Measurements from ENCODE around the gene TCFL5. TPM values are rescaled to one million over a fixed set of nuclear protein-coding genes. Genes with fewer than 3 reads are reported as not detected.

TCFL5 gene
- total RNA-seq, 3 donors from 2014 or later = 4.4 to 4.9 (median 4.5) TPM

GRCh38 chr20:62816884-62817873 is 44.4 kb downstream of the TCFL5 start, which contains the start of gene COL9A3:
Gene COL9A3, plus strand, starts transcription at chr20:62817050. Its CDS starts 15 bp downstream, at chr20:62817065.
- H3K9me3 Mint-ChIP-seq = no peaks in the 10 kb centered on the region
- H3K27me3 Mint-ChIP-seq (ENCODE audit: low read depth) = peaks cover 31% of the 10 kb centered on the region
- peak within 1 kb of the TSS; percentile 54 for H3K4me3 Mint-ChIP-seq
- no peak for DNase-seq
- H3K4me1 Mint-ChIP-seq (ENCODE audit: low read depth) = peaks cover 7% of the 10 kb centered on the region
- peaks cover 2% of the 10 kb centered on the region for H3K36me3 Mint-ChIP-seq (ENCODE audit: insufficient read depth)
- peak; percentile 45 to 51 for ATAC-seq

DNA sequence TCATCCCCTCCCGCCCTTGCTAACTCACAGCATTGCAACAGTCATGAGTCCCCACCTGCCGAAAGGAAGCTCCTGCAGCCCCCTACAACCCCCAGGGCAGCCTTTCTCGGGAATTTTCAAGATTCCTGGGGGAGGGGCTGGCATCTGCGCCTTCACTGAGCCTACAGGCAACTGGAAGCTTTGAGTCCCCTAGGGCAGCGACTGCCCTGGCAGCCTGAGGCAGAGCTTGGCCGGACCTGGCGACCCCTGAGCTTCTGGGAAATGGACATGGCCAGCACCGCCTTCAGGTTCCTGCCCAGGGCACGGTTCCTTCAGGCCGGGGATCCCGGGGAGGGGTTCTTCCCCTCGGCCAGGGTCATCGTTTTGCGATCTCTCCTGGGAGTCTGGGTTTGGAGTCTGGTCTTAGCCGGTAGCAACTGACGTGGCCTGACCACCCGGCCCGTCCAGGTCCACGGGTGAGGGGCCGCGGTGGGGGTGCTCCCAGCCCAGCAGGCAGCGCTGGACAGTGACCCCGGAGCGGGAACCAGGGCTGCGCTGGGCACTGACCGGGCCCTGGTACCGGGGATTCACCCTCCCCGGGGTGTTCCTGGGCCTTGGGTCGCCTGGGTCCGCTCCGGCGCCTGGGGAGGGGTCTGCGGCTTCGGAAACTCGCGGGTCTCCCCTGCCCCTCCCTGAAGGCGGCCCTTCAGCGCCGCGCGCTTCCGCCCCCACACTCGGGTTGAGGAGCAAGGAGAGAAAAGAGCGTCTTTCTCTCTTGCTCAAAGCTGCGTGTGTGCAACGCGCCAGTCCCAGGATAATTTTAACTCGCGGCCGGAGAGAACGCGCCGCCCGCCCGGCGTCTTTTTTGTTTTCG is 45.4 kb downstream of the TCFL5 start:
- peaks cover 7% of the 10 kb centered on the region for H3K4me1 Mint-ChIP-seq (ENCODE audit: low read depth)
- DNase-seq = no peak

DNA sequence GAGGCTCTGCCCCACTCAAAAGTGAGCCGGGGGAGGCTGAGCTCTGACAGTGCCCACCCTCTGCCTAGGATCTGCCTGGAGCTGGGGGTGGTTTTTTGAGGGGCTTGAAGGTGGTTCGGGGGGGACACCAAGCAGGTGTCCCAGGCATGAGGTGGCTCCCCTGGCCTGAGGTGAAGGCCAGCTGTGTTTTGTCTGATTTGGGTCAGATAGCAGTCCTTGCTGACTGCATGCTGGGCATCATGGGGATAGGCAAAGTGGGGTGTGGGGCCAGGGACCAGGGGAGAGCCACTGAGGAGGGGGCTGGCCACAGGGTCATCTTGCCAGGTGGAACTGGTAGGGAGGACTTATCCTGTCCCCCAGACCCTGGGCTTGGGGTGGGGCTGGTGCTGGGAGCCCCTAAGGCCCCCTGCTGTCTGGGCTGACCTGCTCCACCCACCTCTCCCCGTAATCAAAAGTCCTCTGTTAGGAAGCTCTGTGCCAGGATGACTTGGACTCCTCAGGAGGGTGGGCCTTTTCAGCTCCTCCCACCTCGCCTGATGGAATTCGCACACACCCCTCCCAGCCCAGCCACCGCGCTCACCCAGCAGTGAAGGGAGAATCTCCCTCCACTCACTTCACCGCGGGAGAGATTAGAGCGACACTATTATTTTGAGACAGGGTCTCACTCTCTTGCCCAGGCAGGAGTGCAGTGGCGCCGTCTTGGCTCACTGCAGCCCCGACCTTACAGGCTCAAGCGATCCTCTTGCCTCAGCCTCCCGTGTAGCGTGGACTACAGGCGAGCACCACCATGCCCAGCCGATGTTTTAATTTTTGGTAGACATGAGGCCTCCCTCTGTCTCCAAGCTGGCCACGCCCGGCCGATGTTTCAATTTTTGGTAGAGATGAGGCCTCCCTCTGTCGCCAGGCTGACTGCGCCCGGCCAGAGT is 46.3 kb downstream of the TCFL5 start:
- Mint-ChIP-seq H3K4me1 (ENCODE audit: low read depth) (peaks cover 7% of the 10 kb centered on the region), H3K36me3 (ENCODE audit: insufficient read depth) (peaks cover 5% of the 10 kb centered on the region), H3K9me3 (no peaks in the 10 kb centered on the region), H3K27me3 (ENCODE audit: low read depth) (peaks cover 31% of the 10 kb centered on the region), H3K4me3 (no peak overlapping the region)
- DNase-seq = no peak
- ATAC-seq = peak in 1 of 2 donors; percentile 24

More for the DNA sequence above, 45.4 kb downstream of the TCFL5 start:
- peak overlapping the region; percentile 54 for H3K4me3 Mint-ChIP-seq
- peak; percentile 39 to 45 for ATAC-seq
- H3K9me3 Mint-ChIP-seq = no peaks in the 10 kb centered on the region
- H3K27me3 Mint-ChIP-seq (ENCODE audit: low read depth) = peaks cover 31% of the 10 kb centered on the region
- peaks cover 5% of the 10 kb centered on the region for H3K36me3 Mint-ChIP-seq (ENCODE audit: insufficient read depth)

GRCh38 chr20:62814709-62815065 is 46.9 kb downstream of the TCFL5 start:
- DNase-seq (no peak), ATAC-seq (no peak)
- H3K4me3 Mint-ChIP-seq = no peak overlapping the region
- no peaks in the 10 kb centered on the region for H3K9me3 Mint-ChIP-seq
- H3K4me1 Mint-ChIP-seq (ENCODE audit: low read depth) = peaks cover 7% of the 10 kb centered on the region
- peaks cover 5% of the 10 kb centered on the region for H3K36me3 Mint-ChIP-seq (ENCODE audit: insufficient read depth)
- peaks cover 27% of the 10 kb centered on the region for H3K27me3 Mint-ChIP-seq (ENCODE audit: low read depth)

DNA sequence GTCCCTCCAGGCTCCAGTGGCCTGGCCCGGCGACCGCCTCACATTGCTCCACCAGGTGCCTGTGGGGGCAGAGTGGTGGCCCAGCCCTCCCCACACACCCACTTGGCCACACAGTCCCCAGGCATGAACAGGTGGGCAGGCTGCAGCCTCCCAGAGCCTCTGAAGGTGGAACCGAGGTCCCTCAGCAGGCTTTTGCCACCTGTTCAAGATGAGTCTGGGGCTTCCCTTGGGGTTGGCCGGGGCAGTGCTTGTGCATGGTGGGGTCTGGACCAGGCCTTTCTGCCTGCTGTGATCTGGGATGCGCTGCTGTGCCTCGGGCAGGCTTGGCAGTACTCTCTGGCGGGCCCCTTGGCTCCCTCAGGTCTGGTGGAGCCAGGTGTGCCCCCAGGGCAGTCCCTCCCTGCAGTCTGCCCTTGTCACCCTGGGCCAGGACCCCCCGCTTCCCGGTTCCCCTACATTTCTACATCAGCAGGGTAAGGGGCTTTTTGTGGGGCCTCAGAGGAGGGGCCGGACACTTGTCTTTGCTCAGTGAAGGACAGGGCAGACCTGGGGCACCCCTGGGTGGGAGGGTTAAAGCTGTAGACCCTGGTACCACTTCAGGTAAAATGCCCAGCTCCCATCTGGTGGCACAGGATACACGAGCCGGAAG is 47.4 kb downstream of the TCFL5 start:
- DNase-seq (no peak), ATAC-seq (no peak)
- Mint-ChIP-seq H3K9me3 (no peaks in the 10 kb centered on the region), H3K4me3 (no peak overlapping the region), H3K4me1 (ENCODE audit: low read depth) (peaks cover 7% of the 10 kb centered on the region), H3K27me3 (ENCODE audit: low read depth) (peaks cover 27% of the 10 kb centered on the region), H3K36me3 (ENCODE audit: insufficient read depth) (peaks cover 6% of the 10 kb centered on the region)

- H3K4me1 Mint-ChIP-seq (ENCODE audit: low read depth) = peaks cover 7% of the 10 kb centered on the region
- ATAC-seq = no peak
- peaks cover 25% of the 10 kb centered on the region for H3K27me3 Mint-ChIP-seq (ENCODE audit: low read depth)
- H3K36me3 Mint-ChIP-seq (ENCODE audit: insufficient read depth) = peaks cover 8% of the 10 kb centered on the region
- no peak for DNase-seq
- no peaks in the 10 kb centered on the region for H3K9me3 Mint-ChIP-seq
- H3K4me3 Mint-ChIP-seq = no peak overlapping the region
Observed at GRCh38 chr20:62813588-62813987, 48.0 kb downstream of the TCFL5 start.

DNA sequence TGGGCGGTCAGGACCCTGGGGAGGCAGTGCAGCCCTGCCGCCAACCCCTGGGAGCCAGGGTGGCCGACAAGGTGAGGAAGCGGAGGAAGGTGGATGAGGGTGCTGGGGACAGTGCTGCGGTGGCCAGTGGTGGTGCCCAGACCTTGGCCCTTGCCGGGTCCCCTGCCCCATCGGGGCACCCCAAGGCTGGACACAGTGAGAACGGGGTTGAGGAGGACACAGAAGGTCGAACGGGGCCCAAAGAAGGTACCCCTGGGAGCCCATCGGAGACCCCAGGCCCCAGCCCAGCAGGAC is 48.8 kb downstream of the TCFL5 start:
- peaks cover 12% of the 10 kb centered on the region for H3K36me3 Mint-ChIP-seq (ENCODE audit: insufficient read depth)
- H3K9me3 Mint-ChIP-seq = no peaks in the 10 kb centered on the region
- peaks cover 12% of the 10 kb centered on the region for H3K4me1 Mint-ChIP-seq (ENCODE audit: low read depth)
- ATAC-seq (no peak), DNase-seq (no peak)
- no peak overlapping the region for H3K4me3 Mint-ChIP-seq
- H3K27me3 Mint-ChIP-seq (ENCODE audit: low read depth) = peaks cover 18% of the 10 kb centered on the region

GRCh38 chr20:62812181-62812906 is 49.3 kb downstream of the TCFL5 start:
- Mint-ChIP-seq H3K4me3 (no peak overlapping the region), H3K9me3 (no peaks in the 10 kb centered on the region), H3K36me3 (ENCODE audit: insufficient read depth) (peaks cover 12% of the 10 kb centered on the region), H3K4me1 (ENCODE audit: low read depth) (peaks cover 15% of the 10 kb centered on the region), H3K27me3 (ENCODE audit: low read depth) (peaks cover 15% of the 10 kb centered on the region)
- ATAC-seq = no peak
- no peak for DNase-seq

DNA sequence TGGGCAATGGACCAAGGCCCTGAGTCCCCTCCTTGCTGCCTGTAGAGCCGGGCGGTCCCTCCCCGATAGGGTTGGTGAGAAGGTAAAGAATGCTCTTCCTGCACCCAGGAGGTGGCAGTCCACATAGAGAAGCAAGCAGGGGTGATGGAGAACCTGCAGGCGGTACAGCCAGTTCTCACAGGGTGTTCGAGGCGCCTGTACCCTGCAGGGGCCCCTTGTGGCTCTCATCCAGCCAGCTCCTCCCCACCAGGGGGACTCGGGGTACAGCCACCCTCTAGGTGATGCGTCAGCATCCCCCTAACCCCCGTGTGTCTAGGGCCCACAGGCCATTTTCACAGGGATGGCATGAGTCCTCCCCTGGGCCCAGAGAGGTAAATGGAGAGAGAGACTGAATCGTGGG is 49.9 kb downstream of the TCFL5 start:
- DNase-seq = no peak
- no peak for ATAC-seq
- Mint-ChIP-seq H3K4me1 (ENCODE audit: low read depth) (peaks cover 19% of the 10 kb centered on the region), H3K27me3 (ENCODE audit: low read depth) (peaks cover 15% of the 10 kb centered on the region), H3K4me3 (no peak overlapping the region), H3K36me3 (ENCODE audit: insufficient read depth) (peaks cover 12% of the 10 kb centered on the region), H3K9me3 (no peaks in the 10 kb centered on the region)

DNA sequence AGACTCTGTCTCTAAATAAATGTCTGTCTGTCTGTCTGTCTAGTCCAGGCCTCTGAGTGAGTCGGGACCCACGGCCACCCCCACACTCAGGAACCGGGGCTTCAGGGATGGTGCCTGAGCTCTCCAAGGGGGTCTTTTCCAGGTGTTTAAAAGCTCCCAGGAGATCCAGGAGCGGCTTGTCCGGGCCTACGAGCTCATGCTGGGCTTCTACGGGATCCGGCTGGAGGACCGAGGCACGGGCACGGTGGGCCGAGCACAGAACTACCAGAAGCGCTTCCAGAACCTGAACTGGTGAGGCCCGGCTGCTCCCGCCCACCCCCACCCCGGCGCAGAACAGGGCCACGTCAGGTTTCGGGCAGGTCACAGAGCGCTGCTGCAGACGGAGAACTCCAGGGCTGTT is 50.3 kb downstream of the TCFL5 start:
- no peak overlapping the region for H3K4me3 Mint-ChIP-seq
- peaks cover 12% of the 10 kb centered on the region for H3K36me3 Mint-ChIP-seq (ENCODE audit: insufficient read depth)
- ATAC-seq (no peak), DNase-seq (no peak)
- H3K4me1 Mint-ChIP-seq (ENCODE audit: low read depth) = peaks cover 21% of the 10 kb centered on the region
- H3K9me3 Mint-ChIP-seq = no peaks in the 10 kb centered on the region
- peaks cover 13% of the 10 kb centered on the region for H3K27me3 Mint-ChIP-seq (ENCODE audit: low read depth)

GRCh38 chr20:62809530-62810428 is 51.8 kb downstream of the TCFL5 start:
- peaks cover 12% of the 10 kb centered on the region for H3K36me3 Mint-ChIP-seq (ENCODE audit: insufficient read depth)

DNA sequence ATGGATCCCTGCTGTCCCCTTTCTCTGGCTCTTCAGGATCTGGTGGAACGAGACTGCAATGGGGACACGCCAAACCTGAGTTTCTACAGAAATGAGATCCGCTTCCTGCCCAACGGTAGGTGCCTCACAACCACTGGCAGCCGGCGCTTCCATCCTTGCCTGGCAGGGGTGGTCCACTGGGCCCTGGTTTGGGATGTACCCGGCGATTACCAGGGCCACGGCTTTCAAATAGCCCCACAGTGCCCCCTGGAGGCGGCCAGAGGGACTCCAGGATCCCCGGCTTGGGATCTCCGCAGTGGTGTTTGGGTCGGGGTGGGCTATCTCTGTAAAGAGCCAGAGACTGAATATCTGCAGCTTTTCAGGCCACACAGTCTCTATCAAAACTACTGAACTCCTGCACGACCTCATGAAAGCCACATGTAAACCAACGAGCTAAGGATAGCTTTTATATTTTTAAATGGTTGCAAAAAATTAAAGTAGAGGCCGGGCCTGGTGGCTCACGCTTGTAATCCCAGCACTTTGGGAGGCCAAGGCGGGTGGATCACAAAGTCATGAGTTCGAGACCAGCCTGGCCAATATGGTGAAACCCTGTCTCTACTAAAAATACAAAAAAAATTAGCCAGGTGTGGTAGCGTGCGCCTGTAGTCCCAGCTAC is 53.3 kb downstream of the TCFL5 start:
- peak overlapping the region; percentile 63 for H3K4me3 Mint-ChIP-seq
- no peaks in the 10 kb centered on the region for H3K27me3 Mint-ChIP-seq (ENCODE audit: low read depth)
- H3K9me3 Mint-ChIP-seq = no peaks in the 10 kb centered on the region
- H3K4me1 Mint-ChIP-seq (ENCODE audit: low read depth) = peaks cover 28% of the 10 kb centered on the region
- ATAC-seq (peak; percentile 47 to 62), DNase-seq (peak; percentile 77)
- peaks cover 12% of the 10 kb centered on the region for H3K36me3 Mint-ChIP-seq (ENCODE audit: insufficient read depth)

More at GRCh38 chr20:62809530-62810428, 51.8 kb downstream of the TCFL5 start:
- DNase-seq (no peak), ATAC-seq (no peak)
- H3K27me3 Mint-ChIP-seq (ENCODE audit: low read depth) = no peaks in the 10 kb centered on the region
- H3K9me3 Mint-ChIP-seq = no peaks in the 10 kb centered on the region
- no peak overlapping the region for H3K4me3 Mint-ChIP-seq
- peaks cover 22% of the 10 kb centered on the region for H3K4me1 Mint-ChIP-seq (ENCODE audit: low read depth)
